Fibroblast of skin of abdomen (primary cell): ENCODE data around the gene ACTR3C. TPM values are rescaled to one million over a fixed set of nuclear protein-coding genes. Genes with fewer than 3 reads are reported as not detected.
A peak's percentile ranks its signal among the peaks of the same experiment; 100 is the strongest.

Experiments
- DNase-seq: peaks from one replicate; pipeline ENCODE4 v3.0.0-alpha.2; 2013
- polyA plus RNA-seq, 2 experiments: library from polyadenylated mRNA; unstranded; fragments of 120-200 nt; gene quantifications; one replicate each; pipeline ENCODE4 v1.2.1, GENCODE V29; 2013; ENCODE audit not compliant: insufficient read length in 2 of 2

ACTR3C gene
- polyA plus RNA-seq (2013, experiment 1 of 2; ENCODE audit: insufficient read length): 0.55 TPM
- polyA plus RNA-seq (2013, experiment 2 of 2; ENCODE audit: insufficient read length): 0.19 TPM

GRCh38 chr7:150322833-150323681 lies at the start of gene ACTR3C, which contains the start of gene LRRC61:
TSS of gene ACTR3C (minus strand) at chr7:150323545. CDS start at chr7:150295296, 28,249 bp downstream.
TSS of gene LRRC61 (plus strand) at chr7:150323355. CDS start at chr7:150336862, 13,507 bp downstream.
- no peak for DNase-seq

DNA sequence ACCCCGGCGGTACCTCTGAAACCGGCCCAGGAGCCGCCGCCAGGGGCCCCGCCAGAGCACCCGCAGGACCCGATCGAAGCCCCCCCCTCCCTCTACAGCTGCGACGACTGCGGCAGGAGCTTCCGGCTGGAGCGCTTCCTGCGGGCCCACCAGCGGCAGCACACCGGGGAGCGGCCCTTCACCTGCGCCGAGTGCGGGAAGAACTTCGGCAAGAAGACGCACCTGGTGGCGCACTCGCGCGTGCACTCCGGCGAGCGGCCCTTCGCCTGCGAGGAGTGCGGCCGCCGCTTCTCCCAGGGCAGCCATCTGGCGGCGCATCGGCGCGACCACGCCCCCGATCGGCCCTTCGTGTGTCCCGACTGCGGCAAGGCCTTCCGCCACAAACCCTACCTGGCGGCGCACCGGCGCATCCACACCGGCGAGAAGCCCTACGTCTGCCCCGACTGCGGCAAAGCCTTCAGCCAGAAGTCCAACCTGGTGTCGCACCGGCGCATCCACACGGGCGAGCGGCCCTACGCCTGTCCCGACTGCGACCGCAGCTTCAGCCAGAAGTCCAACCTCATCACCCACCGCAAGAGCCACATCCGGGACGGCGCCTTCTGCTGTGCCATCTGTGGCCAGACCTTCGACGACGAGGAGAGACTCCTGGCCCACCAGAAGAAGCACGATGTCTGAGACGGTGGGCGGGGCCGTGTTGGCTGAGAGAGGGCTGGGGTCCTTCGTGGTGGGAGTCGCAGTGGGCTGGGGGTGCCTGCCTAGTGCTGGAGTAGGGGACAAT lies 49.1 kb upstream of the ACTR3C start:
- no peak for DNase-seq

DNA sequence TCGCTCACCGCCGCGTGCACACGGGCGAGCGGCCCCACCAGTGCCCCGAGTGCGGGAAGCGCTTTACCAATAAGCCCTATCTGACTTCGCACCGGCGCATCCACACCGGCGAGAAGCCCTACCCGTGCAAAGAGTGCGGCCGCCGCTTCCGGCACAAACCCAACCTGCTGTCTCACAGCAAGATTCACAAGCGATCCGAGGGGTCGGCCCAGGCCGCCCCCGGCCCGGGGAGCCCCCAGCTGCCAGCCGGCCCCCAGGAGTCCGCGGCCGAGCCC lies 48.6 kb upstream of the ACTR3C start:
- no peak for DNase-seq

DNA sequence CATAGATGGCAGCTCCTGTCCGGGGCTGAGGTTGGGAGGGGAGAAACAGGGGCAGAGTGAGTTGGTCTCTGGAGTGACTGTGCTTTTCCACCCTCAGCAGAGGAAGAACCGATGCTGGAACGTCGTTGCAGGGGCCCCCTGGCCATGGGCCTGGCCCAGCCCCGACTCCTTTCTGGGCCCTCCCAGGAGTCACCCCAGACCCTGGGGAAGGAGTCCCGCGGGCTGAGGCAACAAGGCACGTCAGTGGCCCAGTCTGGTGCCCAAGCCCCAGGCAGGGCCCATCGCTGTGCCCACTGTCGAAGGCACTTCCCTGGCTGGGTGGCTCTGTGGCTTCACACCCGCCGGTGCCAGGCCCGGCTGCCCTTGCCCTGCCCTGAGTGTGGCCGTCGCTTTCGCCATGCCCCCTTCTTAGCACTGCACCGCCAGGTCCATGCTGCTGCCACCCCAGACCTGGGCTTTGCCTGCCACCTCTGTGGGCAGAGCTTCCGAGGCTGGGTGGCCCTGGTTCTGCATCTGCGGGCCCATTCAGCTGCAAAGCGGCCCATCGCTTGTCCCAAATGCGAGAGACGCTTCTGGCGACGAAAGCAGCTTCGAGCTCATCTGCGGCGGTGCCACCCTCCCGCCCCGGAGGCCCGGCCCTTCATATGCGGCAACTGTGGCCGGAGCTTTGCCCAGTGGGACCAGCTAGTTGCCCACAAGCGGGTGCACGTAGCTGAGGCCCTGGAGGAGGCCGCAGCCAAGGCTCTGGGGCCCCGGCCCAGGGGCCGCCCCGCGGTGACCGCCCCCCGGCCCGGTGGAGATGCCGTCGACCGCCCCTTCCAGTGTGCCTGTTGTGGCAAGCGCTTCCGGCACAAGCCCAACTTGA lies 48.0 kb upstream of the ACTR3C start:
- no peak for DNase-seq

DNA sequence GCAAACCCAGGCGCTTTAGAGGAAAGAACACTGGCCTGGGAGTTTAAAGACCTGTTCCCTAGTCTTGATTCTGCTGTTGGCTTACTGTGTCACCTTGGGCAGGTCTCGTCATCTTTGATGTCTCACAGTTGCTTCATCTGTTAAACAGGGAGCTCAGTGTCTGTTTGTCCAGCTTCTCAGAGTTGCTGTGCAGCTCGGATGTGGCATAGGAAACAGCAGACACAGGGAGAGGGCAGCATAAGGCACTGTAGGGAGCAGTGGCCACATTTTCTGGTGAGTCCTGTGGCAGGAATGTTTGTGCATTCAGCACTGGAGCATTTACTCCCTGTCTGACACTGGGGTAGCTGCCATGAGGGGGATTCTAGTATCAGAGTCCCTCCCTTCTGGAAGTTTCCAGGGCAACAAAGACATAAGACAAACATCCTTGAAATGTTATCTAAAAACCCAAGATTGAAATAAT lies 47.3 kb upstream of the ACTR3C start:
- peak; percentile 51 for DNase-seq

DNA sequence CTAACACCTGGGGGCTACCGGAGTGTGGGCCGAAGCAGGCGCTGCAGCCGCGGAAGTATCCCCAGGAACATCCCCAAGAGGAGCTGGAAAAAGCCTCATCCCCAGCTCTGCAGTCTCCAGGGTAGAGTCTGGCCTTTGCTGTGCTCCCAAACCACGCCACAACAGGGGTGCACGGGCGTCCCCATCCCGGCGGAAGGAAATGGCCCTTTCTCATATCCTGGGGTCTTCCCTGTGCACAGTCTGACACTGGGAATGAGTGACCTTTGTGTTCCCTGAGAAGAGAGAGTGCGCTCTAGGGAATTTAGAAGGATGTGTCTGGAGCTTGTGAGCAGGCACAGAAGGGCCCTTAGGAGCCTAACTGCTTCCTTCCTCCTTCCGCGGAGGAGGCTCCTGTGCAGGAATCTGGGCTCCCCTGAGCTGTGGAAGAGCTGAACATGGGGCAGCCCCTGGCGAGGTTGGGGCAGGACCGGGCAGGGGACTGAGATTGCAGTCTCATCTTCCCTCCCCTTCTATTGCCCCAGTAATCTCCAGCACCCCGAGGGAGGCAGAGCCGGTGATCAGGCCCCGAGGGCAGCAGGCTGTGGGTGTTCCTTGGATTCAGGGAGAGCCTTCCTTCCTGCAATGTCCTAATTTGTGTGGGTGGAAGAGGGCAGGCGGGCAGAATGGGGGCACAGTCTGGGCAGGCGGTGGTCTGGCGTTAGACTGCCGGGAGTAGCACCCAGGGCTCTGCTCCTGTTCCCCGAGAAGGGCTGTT lies 46.6 kb upstream of the ACTR3C start:
- no peak for DNase-seq

- peak; percentile 67 for DNase-seq
Measured at GRCh38 chr7:150368884-150369747, 45.8 kb upstream of the ACTR3C start.

GRCh38 chr7:150368096-150368883 lies 44.9 kb upstream of the ACTR3C start, which contains the start of gene REPIN1:
TSS of gene REPIN1 (plus strand) at chr7:150368822. CDS start at chr7:150369712, 890 bp downstream.
- peak; percentile 85 for DNase-seq

- no peak for DNase-seq
Measured at GRCh38 chr7:150367677-150368095, 44.3 kb upstream of the ACTR3C start.

- no peak for DNase-seq
Measured at GRCh38 chr7:150365673-150366398, 42.5 kb upstream of the ACTR3C start.

GRCh38 chr7:150365194-150365593 lies 41.8 kb upstream of the ACTR3C start:
- no peak for DNase-seq

DNA sequence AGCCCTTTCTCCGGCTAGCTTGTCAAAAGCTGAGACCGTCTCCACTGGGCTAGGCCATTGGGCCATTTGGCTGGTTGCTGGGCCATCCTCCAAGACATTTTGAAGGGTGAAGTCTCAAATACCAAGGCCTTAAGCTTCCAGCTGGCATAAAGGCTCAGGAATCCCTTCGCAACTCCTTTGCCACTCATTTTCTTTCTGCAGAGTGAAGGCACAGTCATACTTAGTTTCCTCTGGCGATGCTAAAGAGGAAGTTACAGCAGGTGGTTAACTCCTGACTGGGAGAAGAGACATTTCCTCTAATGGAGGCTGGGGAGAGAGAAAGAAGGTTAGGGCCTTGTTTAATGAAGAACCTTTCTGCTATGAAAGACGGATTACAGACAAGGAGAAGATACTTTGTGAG lies 40.5 kb upstream of the ACTR3C start:
- no peak for DNase-seq

DNA sequence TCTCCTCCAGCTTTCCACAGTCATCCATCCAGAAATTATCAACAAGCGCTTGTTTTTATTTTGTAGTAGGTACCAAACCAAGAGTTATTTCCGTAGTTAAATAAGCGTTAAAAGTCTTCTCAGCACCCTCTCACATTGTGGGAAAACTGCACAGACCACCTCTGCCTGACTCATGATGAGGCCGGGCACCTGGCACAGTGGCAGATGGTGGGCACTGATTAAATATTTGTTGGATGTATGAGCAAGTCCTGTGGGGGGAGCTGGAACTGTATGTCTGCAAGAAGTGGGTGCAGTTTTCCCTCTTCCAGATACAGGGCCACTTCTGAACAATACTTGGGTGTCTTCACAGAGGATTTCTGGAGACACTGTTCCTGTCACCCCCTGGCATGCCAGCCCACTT lies 40.0 kb upstream of the ACTR3C start:
- no peak for DNase-seq

- DNase-seq: no peak
Measured at GRCh38 chr7:150361807-150362621, 38.7 kb upstream of the ACTR3C start.

GRCh38 chr7:150361402-150361801 lies 38.1 kb upstream of the ACTR3C start:
- DNase-seq: no peak

- DNase-seq: no peak
Measured at GRCh38 chr7:150360363-150361058, 37.2 kb upstream of the ACTR3C start.

- no peak for DNase-seq
Measured at GRCh38 chr7:150359622-150360362, 36.4 kb upstream of the ACTR3C start.
